Stimulated activated CD8-positive, alpha-beta memory T cell treated with anti-CD3 and anti-CD28 coated beads, Interleukin-7, amount 100 ng/mL, for 24 hours (primary cell): ENCODE measurements around the gene P3H3.

ENCODE experiments used
- DNase-seq: peaks from one replicate; pipeline ENCODE4 v3.0.0-alpha.2; 2020; ENCODE audit warnings: low read depth

P3H3 gene

GRCh38 chr12:6799147-6799546 is 29.1 kb upstream of the P3H3 start:
- DNase-seq: no peak

GRCh38 chr12:6807170-6807569 is 21.0 kb upstream of the P3H3 start:
- no peak for DNase-seq

- no peak for DNase-seq
Measured at GRCh38 chr12:6809056-6809455, 19.2 kb upstream of the P3H3 start.

- DNase-seq: no peak
Measured at GRCh38 chr12:6810758-6811157, 17.4 kb upstream of the P3H3 start.

- DNase-seq: no peak
Measured at GRCh38 chr12:6813363-6813762, 14.8 kb upstream of the P3H3 start.

- no peak for DNase-seq
Measured at GRCh38 chr12:6816598-6816997, 11.6 kb upstream of the P3H3 start.

GRCh38 chr12:6817098-6817497 is 11.1 kb upstream of the P3H3 start:
- DNase-seq: no peak

- no peak for DNase-seq
Measured at GRCh38 chr12:6817662-6818157, 10.5 kb upstream of the P3H3 start.

GRCh38 chr12:6818222-6818621 is 10.0 kb upstream of the P3H3 start:
- no peak for DNase-seq

- no peak for DNase-seq
Measured at GRCh38 chr12:6818645-6819044, 9.6 kb upstream of the P3H3 start.

GRCh38 chr12:6819106-6820030 is 8.8 kb upstream of the P3H3 start:
- DNase-seq: no peak

GRCh38 chr12:6820166-6820565 is 8.0 kb upstream of the P3H3 start:
- no peak for DNase-seq

GRCh38 chr12:6821591-6822425 is 6.4 kb upstream of the P3H3 start, which contains the start of gene GPR162:
Gene GPR162, plus strand, starts transcription at chr12:6821821. Its CDS starts 2,078 bp downstream, at chr12:6823899.
- DNase-seq: no peak

- no peak for DNase-seq
Measured at GRCh38 chr12:6822426-6823135, 5.6 kb upstream of the P3H3 start.

- no peak for DNase-seq
Measured at GRCh38 chr12:6823182-6824084, 4.8 kb upstream of the P3H3 start.

- DNase-seq: no peak
Measured at GRCh38 chr12:6824085-6824775, 4.0 kb upstream of the P3H3 start.

- no peak for DNase-seq
Measured at GRCh38 chr12:6824901-6825381, 3.3 kb upstream of the P3H3 start.

- peak; percentile 68 for DNase-seq
Measured at GRCh38 chr12:6825398-6826124, 2.6 kb upstream of the P3H3 start.

GRCh38 chr12:6826125-6826733 is 2.0 kb upstream of the P3H3 start:
- DNase-seq: no peak
